GM19467 (cell line): ENCODE results near the gene SRRM5.
"Not testable (repeated sequence)": the region's sequence is repeated elsewhere in the genome, so short reads cannot be mapped to it uniquely, and the experiment has no call there.

Experiments
- ATAC-seq: cut with Tn5 transposase; IDR thresholded peaks from one replicate; pipeline ENCODE4 v1.9.1; 2021; ENCODE audit warnings: mild to moderate bottlenecking, moderate library complexity; ENCODE audit not compliant: unreplicated experiment

Gene SRRM5

DNA sequence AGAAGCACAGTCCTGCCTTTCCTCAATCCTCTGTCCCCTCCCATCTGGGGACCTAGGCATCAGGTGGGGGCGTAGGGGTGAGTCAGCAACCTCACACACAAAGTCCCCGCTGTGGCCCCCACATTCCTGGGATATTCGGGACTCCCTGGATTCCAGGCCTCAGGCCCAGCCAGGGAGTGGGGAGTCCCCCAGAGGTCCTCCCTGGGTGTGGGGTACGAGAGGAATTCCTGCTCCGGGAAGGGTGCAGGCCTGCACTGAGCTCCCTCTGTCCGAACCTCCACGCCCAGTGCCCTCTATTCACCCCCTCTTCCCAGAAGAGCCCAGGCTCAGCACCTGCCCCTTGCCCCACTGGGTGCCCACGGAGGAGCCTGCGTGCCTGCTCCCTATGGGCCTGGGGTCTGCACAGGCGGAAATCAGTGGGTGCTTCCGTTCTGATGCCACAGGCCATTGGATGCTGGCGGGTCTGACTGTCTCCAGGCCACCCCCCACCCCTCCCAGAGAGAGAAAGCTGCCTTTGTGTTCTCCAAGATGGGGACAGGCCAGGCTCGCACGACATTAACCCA, 24.3 kb downstream of the SRRM5 start:
- no peak for ATAC-seq

DNA sequence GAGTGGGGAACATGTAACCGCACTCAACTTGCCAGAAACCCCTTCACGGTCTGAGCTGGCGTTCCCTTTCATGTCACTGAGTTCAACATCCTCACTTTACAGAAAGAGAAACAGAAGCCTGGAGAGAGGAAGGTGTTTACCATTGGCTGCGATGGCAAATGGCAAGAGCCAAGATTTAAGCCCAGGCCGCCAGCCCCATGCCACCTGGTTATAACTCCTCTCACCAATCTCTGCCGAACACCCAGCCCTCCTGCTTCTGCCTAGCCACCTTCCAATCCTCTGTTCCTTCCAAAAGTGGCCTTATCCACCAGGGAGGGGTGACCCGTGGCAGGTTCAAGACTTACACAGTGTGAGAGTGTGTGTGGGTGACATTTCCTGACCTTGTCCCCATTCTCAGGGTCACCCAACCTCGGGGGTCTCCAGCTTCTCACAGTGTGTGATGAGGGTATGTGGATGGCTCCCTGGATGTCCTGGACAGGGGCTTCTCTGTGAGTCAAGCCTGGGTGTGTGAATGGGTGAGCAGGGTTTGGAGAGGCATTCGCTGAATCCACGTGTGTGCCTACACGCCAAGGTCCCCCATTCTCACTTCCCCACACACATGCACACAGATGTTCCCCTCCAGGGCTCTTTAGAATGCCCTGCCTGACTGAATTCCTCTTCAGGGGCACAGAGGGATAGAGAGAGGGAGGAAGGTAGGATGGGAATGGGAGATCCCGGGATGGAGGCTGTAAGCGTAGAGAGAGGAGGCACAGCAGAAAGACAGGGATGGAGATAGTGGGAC, 26.5 kb downstream of the SRRM5 start:
- ATAC-seq, result no peak

DNA sequence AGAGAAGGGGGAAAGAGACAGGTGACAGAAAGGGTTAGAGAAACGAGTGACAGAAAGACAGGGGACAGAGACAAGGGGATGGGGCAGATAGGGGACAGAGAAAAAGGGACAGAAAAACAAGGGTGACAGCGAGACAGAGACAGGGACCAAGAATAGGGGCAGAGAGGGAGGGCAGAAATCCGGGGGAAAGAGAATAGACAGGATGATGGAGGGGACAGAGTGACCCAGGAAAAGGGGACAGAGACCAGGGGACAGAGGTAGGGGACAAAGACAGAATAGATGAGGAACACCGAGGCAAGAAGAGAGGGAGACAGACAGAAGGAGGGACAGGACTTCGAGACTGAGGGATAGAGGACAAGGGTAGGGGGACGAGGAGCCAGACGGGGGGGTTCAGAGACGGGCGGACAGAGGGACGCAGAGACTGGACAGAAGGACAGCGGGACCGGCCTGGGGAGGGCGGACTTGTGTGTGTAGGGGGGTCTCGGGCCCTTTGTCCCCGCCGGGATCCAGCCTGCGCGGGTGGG, 27.2 kb downstream of the SRRM5 start:
- ATAC-seq, result no peak

DNA sequence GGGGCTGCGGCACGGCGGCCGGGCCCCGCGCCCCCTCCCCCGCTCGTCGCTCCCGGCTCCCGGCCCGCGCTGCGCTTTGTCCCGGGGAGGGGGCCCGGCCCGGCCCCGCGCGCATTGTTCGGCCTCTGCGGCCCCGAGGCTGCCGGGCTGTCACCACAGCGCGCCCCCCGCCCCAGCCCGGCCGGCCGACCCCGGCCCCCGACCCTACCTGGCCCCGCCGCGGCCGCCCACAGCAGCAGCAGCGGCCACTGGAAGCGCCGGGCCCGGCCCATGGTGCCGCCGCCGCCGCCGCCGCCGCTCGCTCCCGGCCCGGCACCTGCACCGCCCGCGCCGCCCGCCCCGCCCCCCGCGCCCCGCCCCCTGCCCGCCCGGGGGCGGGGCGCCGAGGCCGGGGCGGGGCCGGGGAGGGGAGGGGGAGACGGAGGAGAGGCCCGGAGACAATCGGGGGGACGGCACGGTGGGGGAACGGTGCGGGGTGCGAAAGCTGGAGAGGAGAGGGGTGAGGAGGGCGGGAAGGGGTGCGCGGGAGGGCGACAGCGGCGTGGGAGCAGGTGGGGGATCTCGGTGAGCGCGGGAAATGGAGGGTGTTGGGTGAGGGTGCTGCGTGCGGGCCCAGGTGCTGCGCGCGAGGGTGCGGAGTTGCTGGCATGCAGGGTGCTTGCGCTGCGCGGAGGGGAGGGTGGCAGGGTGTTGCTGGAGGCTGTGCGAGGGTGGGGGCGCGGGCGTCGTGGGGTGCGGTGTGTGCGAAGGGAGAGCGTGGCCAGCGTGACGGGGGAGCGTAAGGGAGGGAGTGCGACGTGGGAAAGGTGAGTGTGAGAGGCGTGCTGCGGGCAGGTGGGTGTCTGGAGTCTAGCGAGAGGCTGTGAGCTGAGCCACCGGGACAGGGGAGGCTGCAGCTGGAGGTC, 27.9 kb downstream of the SRRM5 start, which contains the start of gene CADM4:
CADM4 (minus strand) TSS at position 332 of the 905 bp plus-strand sequence; CDS start at position 272, 60 bp downstream.
- no peak for ATAC-seq

DNA sequence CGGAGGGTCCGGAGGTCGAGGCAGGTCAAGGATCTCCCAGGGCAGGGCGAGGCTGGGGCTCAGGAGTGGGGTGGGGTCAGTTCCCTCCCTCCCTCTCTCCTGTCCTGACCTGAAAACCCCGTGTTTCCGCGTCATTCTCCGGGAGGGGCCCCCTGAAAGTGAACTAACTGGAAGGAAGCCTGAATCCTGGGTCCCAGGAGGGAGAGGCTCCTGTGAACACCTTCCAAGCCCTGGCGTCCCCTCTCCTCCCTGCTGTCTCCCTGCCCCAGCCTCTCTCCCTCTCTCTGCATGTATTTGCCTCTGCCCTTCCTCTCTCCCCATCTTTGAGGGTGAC, 28.5 kb downstream of the SRRM5 start:
- ATAC-seq, result no peak

DNA sequence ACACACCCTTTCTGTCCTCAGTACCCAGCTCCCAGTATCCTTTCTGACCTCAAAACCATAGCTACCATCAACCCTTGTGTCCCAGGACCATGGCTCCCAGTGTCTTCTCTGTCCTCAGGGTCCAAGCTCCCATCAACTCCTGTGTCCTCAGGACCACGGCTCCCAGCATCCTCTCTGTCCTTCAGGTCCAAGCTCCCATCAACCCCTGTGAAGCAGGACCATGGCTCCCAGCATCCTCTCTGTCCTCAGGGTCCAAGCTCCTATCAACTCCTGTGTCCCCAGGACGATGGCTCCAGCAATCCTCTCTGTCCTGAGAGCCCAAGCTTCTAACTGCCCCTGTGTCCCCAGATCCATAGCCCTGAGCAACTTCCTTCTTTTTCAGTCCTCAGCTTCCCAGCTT, 29.4 kb downstream of the SRRM5 start:
- no peak for ATAC-seq

DNA sequence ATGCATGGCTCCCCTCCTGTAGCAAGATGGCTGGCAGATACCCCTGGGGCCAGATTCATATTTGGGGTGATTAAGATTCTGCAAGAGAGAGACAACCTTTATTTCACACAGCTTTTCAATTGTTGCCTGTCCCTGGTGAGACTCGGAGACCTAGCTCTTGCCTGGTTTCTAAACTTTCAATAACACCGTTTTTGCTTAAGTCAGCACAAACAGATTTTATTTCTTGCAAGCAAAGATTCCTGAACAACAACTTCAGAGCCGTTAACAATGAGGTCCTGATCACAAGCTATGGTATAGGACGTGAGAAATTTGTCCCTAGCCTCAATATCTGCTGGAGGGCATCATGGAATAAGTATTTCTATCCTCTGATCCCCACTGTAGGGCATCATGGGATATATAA, 30.6 kb downstream of the SRRM5 start:
- ATAC-seq, result no peak

DNA sequence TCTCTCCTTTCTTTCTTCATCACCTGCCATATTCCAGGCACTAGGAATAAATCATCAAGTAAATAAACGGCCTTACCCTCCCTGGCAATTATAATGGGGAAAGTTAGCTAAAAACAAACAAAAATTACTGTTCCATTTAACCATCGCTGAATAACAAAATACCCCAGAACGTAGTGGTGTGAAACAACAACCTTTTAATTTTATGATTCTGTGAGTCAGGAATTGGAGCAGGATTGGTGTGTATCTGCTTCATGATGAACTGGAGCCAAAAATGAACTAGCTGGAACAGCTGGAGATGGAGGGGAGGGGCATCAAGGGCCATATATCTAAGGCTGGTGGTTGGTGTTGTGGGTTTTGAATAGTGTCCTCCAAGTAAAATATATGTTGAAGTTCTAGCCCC, 31.4 kb downstream of the SRRM5 start:
- ATAC-seq, result no peak

DNA sequence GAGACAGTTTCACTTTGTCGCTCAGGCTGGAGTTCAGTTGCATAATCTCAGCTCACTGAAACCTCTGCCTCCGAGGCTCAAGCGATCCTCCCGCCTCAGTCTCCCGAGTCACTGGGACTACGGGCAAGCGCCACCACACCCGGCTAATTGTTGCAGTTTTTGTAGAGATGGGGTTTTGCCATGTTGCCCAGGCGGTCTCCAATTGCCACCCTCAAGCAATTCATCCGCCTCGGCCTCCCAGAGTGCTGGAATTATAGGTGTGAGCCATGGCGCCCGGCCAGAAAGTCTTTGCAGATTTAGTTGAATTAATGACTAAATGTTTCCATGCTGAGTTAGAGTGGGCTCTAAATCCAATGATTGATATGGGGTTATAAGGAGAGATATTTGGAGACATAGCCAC, 32.3 kb downstream of the SRRM5 start:
- no peak for ATAC-seq

DNA sequence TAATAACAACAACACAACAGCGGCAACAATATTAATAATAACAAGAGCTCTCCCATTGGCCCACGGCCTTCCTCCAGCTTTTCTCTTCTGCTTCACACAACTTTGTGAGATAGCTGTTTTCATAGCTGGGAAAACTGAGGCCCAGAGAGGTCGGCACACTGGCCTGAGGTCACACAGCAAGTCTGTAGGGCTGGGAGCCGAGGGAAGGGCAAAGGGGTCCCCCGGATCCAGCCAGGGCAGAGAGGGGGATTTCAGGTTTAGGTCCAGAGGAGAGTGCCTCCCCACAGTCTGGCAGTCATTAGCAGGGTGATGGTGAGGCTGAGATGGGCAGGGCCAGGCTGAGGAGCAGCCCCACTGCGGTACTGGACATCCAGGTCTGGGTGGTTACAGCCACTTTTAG, 36.7 kb downstream of the SRRM5 start:
- no peak for ATAC-seq

DNA sequence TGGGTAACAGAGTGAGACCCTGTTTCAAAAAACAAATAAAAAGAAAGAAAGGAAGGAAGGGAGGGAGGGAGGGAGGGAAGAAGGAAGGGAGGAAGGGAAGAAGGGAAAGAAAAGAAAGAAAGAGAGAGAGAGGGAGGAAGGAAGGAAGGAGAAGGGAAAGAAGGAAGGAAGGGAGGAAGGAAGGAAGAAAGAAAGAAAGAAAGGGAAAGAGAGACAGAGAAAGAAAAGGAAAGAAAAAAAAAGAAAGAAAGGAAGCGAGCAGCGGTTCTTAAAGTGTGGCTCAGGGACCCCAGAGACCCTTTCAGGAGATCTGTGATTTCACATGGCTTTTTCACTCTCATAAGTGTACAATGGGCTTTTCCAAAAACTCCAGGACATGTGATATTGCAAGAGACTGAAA, 37.6 kb downstream of the SRRM5 start:
- no peak for ATAC-seq

DNA sequence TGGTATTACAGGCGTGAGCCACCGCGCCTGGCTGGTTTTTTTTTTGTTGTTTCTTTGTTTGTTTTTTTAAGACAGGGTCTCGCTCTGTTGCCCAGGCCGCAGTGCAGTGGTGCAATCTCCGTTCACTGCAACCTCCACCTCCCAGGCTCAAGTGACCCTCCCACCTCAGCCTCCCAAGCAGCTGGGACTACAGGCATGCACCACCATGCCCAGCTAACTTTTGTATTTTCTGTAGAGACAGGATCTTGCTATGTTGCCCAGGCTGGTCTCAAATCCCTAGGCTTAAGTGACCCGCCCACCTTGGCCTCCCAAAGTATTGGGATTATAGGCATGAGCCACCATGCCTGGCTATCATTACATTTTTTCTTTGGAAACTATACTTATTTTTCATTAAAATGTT, 38.4 kb downstream of the SRRM5 start:
- ATAC-seq, result not testable (repeated sequence)

DNA sequence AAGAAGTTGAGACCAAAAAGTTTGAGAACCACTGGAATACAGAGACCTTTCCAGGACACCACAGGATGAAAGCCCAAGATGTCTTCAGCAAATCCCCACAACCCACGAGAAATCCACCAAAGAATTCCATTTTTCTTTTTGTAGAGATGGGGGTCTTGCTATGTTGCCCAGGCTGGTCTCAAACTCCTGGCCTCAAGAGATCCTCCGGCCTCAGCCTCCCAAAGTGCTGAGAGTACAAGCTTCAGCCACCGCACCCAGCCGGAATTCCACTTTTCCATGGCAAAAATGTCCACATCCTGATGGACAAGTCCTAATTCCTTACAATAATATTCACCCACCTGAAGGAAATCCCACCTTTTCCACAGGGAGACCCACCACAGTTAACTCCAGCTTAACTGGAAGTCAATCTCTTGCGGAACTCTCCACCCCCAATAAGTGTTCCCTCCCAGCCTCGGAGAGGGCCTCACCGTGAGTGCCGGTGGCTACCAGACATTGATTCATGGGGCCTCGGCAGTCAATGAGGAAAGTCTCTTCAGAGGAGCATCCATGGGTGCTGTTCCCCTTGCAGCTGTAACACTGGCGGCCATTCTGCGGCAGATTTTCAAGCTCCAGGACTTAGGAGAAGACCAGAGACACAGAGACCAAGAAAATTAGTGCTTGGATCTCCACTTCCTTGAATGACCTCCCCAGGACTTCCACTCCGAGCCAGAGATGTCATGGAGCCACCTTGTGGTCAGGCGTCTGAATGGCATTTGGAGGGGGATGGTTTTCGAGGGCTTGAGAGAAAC, 40.1 kb downstream of the SRRM5 start:
- ATAC-seq, result no peak

DNA sequence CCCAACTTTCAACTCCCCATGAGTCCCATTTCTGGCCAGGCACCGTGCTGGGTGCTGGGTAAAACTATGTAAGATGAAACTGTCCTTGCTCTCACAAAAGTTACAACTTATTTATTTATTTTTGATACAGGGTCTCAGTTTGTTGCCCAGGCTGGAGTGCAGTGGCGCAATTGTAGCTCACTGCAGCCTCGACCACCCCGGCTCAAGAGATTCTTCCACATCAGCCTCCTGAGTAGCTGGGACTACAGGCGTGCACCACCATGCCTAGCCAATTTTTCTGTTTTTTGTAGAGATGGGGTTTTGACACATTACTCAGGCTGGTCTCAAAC, 40.6 kb downstream of the SRRM5 start:
- no peak for ATAC-seq

DNA sequence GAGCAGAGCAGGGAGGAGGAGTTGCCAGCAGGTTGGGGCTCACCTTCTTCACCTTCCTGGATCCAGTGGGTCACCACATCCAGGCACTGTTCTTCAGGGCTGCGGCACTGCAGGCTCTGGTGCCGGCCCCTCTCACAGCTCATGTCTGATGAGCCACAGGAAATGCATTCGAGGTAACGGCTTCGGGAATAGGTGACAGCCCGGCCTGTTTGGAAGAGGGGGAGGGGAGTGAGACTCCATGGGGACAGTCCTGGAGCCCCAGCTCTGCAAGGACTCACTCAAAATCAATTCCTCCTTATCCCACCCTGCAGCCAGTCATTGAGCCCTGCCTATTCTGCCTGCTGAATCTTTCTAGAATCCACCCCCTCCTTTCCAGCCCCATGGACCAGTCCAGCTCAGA, 44.5 kb downstream of the SRRM5 start:
- no peak for ATAC-seq

DNA sequence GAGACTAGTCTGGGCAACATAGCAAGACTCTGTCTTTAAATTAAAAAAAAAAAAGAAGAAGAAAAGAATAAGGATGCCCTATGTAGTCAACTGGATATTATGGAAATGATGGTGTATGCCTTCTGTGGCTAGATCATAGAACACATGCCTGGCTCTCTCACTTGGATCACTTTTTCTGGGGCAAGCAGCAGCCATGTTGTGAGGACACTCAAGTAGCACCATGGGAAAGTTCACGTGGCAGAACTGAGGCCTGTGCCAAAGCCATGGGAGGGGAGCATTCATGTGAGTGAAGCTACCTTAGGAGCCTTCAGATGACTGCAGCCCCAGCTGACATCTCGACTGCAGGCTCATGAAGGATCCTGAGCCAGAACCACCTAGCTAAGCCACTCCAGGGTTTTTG, 46.1 kb downstream of the SRRM5 start:
- no peak for ATAC-seq

DNA sequence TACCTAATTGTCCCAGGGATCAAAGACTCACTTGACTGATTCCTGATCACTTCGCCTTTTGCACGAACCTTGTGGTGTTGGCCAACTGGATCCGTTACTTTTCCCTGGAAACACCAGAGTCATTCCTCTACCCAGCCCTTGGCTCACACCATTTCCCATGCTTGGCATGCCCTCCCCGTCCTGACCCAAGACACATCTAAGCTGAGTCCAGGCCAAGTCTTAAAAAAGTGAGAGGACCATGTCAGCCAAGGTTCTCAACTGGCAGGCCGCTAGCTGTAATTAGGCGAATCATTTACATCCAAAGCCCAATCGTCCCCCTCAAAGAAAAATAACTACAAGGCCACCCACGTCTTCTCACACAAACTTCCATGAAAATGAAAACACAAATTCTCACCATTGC, 46.6 kb downstream of the SRRM5 start:
- ATAC-seq, result no peak

DNA sequence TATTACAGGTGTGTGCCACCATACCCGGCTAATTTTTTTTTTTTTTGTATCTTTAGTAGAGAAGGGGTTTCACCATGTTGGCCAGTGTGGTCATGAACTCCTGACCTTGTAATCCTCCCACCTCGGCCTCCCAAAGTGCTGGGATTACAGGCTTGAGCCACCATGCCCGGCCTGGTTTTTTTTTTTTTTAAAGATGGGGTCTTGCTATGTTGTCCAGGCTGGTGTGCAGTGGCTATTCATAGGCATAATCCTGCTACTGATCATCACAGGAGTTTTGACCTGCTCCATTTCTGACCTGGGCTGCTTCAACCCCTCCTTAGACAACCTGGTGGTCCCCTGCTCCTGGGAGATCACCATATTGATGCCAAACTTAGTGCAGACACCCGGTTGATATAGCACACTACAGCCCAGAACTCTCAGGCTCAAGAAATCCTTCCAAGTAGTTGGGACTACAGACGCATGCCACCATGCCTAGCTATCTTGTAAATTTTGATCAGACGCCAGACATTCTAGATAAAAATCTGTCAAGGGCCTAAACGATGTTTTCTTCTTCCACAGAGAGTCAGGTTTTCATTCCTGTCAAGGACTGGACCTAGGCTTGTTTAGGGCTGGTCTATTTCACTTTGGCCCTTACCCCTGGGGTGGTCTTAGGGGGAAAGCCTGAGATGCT, 48.5 kb downstream of the SRRM5 start:
- no peak for ATAC-seq

DNA sequence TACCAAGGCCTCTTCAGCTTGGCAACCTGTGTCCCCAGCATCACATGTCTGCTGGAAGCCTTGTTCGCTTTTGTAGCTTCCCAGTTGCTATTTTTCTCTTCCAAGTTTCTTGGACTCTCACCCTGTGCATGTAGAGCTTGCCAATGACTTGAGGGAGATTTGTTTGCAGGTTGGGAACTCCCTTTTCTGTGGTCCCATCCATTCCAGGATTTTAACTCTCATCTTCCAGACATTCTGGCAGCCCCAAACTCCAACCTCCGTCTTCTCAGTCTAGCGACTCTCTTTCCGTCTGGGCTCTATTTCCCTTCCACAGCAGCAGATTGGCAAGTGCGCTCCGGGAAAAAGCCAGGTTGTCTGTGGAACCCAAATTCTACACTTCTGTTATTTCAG, 49.1 kb downstream of the SRRM5 start:
- ATAC-seq, result no peak

DNA sequence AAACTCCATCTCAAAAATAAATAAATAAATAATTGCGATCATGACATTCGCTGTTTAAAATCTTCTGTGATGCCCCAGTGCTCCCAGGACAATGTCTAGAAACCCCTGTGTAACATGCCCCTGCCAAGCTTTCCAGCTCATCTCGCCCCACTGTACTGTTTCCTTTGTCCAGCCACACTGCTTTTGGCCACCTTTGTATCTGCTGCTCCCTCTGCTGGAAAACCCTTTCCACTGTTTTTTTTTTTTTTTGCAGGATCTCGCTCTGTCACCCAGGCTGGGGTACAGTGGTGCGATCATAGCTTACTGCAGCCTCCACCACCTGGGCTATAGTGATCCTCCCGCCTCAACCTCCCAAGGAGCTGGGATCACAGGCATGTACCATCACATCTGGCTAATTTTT, 50.6 kb downstream of the SRRM5 start:
- no peak for ATAC-seq

DNA sequence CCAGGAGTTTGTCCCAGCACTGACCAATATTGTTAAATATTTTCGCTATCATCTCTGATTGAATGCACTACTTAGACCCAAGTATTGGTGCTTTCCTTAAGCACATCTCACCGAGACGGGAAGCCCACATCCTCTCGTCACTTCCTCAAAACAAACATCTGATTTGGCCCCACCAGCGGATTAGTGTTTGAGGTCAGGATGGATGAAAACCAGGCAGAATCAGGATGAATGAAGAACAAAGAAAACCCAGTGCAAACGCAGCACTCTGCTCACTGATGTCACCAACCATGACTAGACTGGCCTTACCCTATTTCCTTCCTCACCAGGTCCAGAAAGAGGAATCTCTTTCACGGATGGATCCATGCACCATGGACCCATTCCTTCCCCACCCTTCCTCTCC, 52.1 kb downstream of the SRRM5 start:
- ATAC-seq, result no peak
